OCI-LY3 (cell line): ENCODE results near the gene PACS2.

Experiments used
- H2AFZ ChIP-seq: fragments of 200-600, 300-600 bp; shearing (Covaris generic); 2 replicates; pipeline ENCODE4 v1.6.0; 2014; ENCODE audit warnings: antibody characterized with exemption, low read depth, low read length
- H3K27ac ChIP-seq: fragments of 200-600, 300-600 bp; sonication (generic); 2 replicates; pipeline ENCODE4 v1.5.1; 2014; ENCODE audit warnings: mild to moderate bottlenecking, low read length, moderate library complexity, mixed read lengths
- H3K27me3 ChIP-seq: fragments of 200-600, 300-600 bp; sonication (generic); 2 replicates; pipeline ENCODE4 v1.6.1; 2014; ENCODE audit warnings: low read depth, low read length, mixed read lengths
- H3K36me3 ChIP-seq: fragments of 200-600, 300-600 bp; sonication (generic); replicated peaks from 2 replicates; pipeline ENCODE3; 2014; ENCODE audit warnings: low read depth, low read length, mixed read lengths
- H3K4me1 ChIP-seq: fragments of 300-600, 200-600 bp; sonication (generic); 2 replicates; pipeline ENCODE4 v1.6.1; 2014; ENCODE audit warnings: low read length, mixed read lengths
- H3K4me2 ChIP-seq: fragments of 200-600, 300-600 bp; sonication (generic); 2 replicates; pipeline ENCODE4 v1.6.1; 2014; ENCODE audit warnings: low read length, mixed read lengths
- H3K4me3 ChIP-seq: fragments of 300-600, 200-600 bp; sonication (generic); 2 replicates; pipeline ENCODE4 v1.5.1; 2014; ENCODE audit warnings: antibody characterized with exemption, mild to moderate bottlenecking, low read length, moderate library complexity
- H3K79me2 ChIP-seq: fragments of 300-600, 200-600 bp; shearing (Covaris generic); 2 replicates; pipeline ENCODE4 v1.6.1; 2014; ENCODE audit warnings: mild to moderate bottlenecking, low read length, mixed read lengths
- H3K9ac ChIP-seq: fragments of 300-600, 200-600 bp; shearing (Covaris generic); 2 replicates; pipeline ENCODE4 v1.6.0; 2014; ENCODE audit warnings: mild to moderate bottlenecking, low read length, moderate library complexity
- H3K9me3 ChIP-seq: fragments of 200-600, 300-600 bp; shearing (Covaris generic); 2 replicates; pipeline ENCODE4 v1.6.1; 2014; ENCODE audit warnings: low read length, mixed read lengths; ENCODE audit not compliant: insufficient read depth
- H4K20me1 ChIP-seq: fragments of 200-600, 300-600 bp; sonication (generic); 2 replicates; pipeline ENCODE4 v1.6.1; 2016; ENCODE audit warnings: low read length, mixed read lengths; ENCODE audit not compliant: insufficient read depth
- CTCF ChIP-seq: fragments of 200-600, 300-600 bp; sonication (generic); IDR thresholded peaks from 2 replicates; pipeline ENCODE4 v1.5.1; 2014; ENCODE audit warnings: antibody characterized with exemption, low read length, low read depth
- EZH2phosphoT487 ChIP-seq: fragments of 200-600 bp; shearing (Covaris generic); IDR thresholded peaks from 2 replicates; pipeline ENCODE4 v1.6.1; 2018; ENCODE audit warnings: antibody characterized with exemption, mixed run types, low read depth

The PACS2 gene

GRCh38 chr14:105411985-105412770 is 97.6 kb downstream of the PACS2 start:
- TF ChIP-seq EZH2phosphoT487 (no peak), CTCF (no peak)
- H4K20me1 ChIP-seq, result no peaks in the 10 kb centered on the region
- no peak overlapping the region for H3K4me3 ChIP-seq
- H3K27me3 ChIP-seq, result no peaks in the 10 kb centered on the region
- H3K36me3 ChIP-seq, result peaks cover 2% of the 10 kb centered on the region
- peaks cover 17% of the 10 kb centered on the region; the same call in 1 of the 2 replicates for H3K4me1 ChIP-seq
- no peak overlapping the region for H3K4me2 ChIP-seq
- no peak overlapping the region for H3K9ac ChIP-seq
- no peak overlapping the region for H2AFZ ChIP-seq
- H3K79me2 ChIP-seq, result no peaks in the 10 kb centered on the region
- H3K27ac ChIP-seq, result no peak overlapping the region
- no peaks in the 10 kb centered on the region for H3K9me3 ChIP-seq

- no peaks in the 10 kb centered on the region for H3K27me3 ChIP-seq
- H2AFZ ChIP-seq, result no peak overlapping the region
- no peak overlapping the region for H3K4me2 ChIP-seq
- H3K27ac ChIP-seq, result no peak overlapping the region
- no peaks in the 10 kb centered on the region for H3K79me2 ChIP-seq
- no peak overlapping the region for H3K9ac ChIP-seq
- H3K9me3 ChIP-seq, result no peaks in the 10 kb centered on the region
- peaks cover 17% of the 10 kb centered on the region; the same call in 1 of the 2 replicates for H3K4me1 ChIP-seq
- TF ChIP-seq EZH2phosphoT487 (no peak), CTCF (no peak)
- H3K4me3 ChIP-seq, result no peak overlapping the region
- H3K36me3 ChIP-seq, result peaks cover 2% of the 10 kb centered on the region
- H4K20me1 ChIP-seq, result no peaks in the 10 kb centered on the region
These were observed 98.4 kb downstream of the PACS2 start for GRCh38 chr14:105412771-105413543.

- Histone ChIP-seq H2AFZ (no peak overlapping the region), H3K9me3 (no peaks in the 10 kb centered on the region), H3K27ac (no peak overlapping the region), H3K9ac (no peak overlapping the region), H4K20me1 (no peaks in the 10 kb centered on the region), H3K36me3 (peaks cover 2% of the 10 kb centered on the region), H3K27me3 (no peaks in the 10 kb centered on the region), H3K79me2 (no peaks in the 10 kb centered on the region), H3K4me1 (peaks cover 17% of the 10 kb centered on the region; the same call in 1 of the 2 replicates), H3K4me2 (no peak overlapping the region), H3K4me3 (no peak overlapping the region)
- TF ChIP-seq CTCF (no peak), EZH2phosphoT487 (no peak)
These were observed 99.0 kb downstream of the PACS2 start for GRCh38 chr14:105413544-105413886.
